ENCODE measurements around the gene NECAP2.

GRCh38 chr1:16458831-16459230 is 18.3 kb downstream of the NECAP2 start:
- TF ChIP-seq CTCF (IDR thresholded peaks at IDR 0.05; ENCODE audit: low read depth, low read length, missing input control) = no peak
- TF ChIP-seq REST (IDR thresholded peaks at IDR 0.05) = no peak
- TF ChIP-seq ATF3 (IDR thresholded peaks at IDR 0.05) = no peak
- no peak for TF ChIP-seq MAX (IDR thresholded peaks at IDR 0.05)
- no peak for TF ChIP-seq GABPA (IDR thresholded peaks at IDR 0.05 in 1 of 2, conservative IDR thresholded peaks at IDR 0.05 in 1 of 2)
- TF ChIP-seq ZBTB33 (IDR thresholded peaks at IDR 0.05) = no peak
- no peak for TF ChIP-seq TAF1 (conservative IDR thresholded peaks at IDR 0.05)
- TF ChIP-seq SP1 (IDR thresholded peaks at IDR 0.05) = no peak
